ENCODE measurements around the gene CIB1. TPM values are rescaled to one million over a fixed set of nuclear protein-coding genes. Genes with fewer than 3 reads are reported as not detected.
A peak's percentile ranks its signal among the peaks of the same experiment; 100 is the strongest.
"Not testable (repeated sequence)": the region's sequence is repeated elsewhere in the genome, so short reads cannot be mapped to it uniquely, and the experiment has no call there.

CIB1 gene
- total RNA-seq, 1 donor, result 19.0 TPM

DNA sequence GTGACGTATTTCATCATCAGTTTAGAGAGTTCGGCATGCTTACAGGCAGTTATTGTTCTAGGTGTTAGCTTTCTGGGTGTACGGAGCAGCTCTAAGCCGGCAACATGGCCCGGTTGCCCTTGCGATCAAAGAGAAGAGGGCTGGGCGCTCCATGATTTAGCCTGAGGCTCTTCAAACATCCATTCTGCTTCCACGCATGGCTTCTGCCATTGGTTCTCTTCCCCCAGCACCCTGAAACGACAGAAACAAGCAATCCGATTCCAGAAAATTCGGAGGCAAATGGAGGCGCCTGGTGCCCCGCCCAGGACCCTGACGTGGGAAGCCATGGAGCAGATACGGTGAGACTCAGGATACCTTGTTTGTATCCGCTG is 32.3 kb upstream of the CIB1 start:
- peak overlapping the region; percentile 93 for H3K4me3 ChIP-seq (ENCODE audit: low read depth, low read length)
- DNase-seq (ENCODE audit: low read depth), result peak; percentile 37
- TF ChIP-seq, protein P1, sequence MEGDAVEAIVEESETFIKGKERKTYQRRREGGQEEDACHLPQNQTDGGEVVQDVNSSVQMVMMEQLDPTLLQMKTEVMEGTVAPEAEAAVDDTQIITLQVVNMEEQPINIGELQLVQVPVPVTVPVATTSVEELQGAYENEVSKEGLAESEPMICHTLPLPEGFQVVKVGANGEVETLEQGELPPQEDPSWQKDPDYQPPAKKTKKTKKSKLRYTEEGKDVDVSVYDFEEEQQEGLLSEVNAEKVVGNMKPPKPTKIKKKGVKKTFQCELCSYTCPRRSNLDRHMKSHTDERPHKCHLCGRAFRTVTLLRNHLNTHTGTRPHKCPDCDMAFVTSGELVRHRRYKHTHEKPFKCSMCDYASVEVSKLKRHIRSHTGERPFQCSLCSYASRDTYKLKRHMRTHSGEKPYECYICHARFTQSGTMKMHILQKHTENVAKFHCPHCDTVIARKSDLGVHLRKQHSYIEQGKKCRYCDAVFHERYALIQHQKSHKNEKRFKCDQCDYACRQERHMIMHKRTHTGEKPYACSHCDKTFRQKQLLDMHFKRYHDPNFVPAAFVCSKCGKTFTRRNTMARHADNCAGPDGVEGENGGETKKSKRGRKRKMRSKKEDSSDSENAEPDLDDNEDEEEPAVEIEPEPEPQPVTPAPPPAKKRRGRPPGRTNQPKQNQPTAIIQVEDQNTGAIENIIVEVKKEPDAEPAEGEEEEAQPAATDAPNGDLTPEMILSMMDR (IDR thresholded peaks at IDR 0.05; ENCODE audit: insufficient read depth, low read depth, low read length), result no peak

DNA sequence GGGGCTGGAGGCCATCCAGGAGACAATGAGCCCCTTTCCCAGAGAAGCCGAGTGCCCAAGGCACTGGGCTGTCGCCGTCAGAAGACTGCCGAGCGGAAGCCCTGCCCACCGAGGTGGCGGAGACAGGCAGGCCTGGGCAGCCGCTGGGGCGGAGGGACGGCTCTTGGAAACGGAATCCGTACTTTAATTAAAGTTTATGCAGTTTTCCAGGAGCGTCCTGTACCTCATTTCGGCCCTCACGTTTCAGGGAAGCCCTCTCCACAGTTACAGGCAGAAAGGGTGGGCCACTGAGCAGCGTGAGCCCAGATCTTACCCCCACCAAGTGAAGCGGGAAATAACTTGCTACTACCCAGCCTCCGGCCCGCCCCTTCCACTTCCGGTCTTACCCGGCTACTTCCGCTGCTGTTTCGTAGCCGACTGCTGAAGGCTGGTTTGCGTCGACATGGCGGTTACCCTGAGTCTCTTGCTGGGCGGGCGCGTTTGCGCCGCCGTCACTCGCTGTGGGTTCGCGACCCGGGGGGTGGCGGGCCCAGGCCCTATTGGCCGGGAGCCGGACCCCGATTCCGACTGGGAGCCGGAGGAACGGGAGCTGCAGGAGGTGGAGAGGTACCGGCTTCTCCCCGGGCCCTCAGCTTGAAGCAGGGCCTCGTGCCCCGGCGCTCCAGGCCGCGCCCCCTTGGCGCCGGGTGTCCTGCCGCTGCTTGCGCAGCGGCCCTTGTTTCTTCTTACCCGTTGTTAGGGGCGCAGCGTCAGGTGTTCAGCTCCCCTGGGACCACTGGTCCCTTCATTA is 31.7 kb upstream of the CIB1 start, which contains the start of gene NGRN:
Gene NGRN, plus strand, starts transcription at position 402 of the 790 bp plus-strand sequence. Its CDS starts 41 bp downstream, at position 443.
- DNase-seq (ENCODE audit: low read depth), result peak; percentile 91
- TF ChIP-seq, protein P1 (IDR thresholded peaks at IDR 0.05; ENCODE audit: insufficient read depth, low read depth, low read length), result no peak
- H3K4me3 ChIP-seq (ENCODE audit: low read depth, low read length), result peak within 1 kb of the TSS; percentile 93

DNA sequence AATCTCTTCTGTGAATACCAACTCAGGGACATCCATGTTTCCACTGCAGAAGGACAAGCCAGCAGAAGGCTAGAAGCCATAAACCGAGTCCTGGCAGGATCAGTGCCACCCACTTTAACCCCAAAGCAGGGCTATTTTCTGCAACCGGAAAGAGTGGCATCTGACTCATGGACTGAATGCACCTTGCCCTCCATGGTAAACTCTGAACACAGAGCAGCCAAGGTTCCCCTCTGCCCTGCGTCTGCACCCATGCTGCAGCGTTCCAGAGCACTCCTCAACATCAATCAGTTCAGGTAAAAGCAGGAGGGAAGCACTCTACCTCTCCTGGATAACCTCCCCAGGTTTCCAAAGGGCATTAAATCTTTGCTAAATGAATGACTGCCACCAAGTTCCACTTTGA is 30.9 kb upstream of the CIB1 start:
- H3K4me3 ChIP-seq (ENCODE audit: low read depth, low read length), result peak overlapping the region; percentile 93
- DNase-seq (ENCODE audit: low read depth), result no peak
- TF ChIP-seq, protein P1 (IDR thresholded peaks at IDR 0.05; ENCODE audit: insufficient read depth, low read depth, low read length), result no peak

DNA sequence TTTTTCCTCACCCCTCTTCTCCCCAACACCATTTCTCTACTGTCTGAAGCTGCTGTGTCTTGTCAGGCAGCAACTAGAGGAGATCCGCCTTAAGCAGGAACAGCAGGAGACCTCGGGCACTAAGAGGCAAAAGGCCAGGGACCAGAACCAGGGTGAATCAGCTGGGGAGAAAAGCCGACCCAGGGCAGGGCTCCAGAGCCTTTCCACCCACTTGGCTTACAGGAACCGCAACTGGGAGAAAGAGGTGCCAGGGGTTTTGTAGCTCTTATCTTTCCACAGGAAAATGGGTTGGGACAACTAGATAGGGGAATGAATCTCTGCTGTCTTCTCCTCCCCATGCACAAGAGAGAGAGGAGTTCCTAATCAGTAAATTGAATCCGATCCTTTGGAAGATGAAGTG is 28.7 kb upstream of the CIB1 start:
- TF ChIP-seq, protein P1 (IDR thresholded peaks at IDR 0.05; ENCODE audit: insufficient read depth, low read depth, low read length), result no peak
- DNase-seq (ENCODE audit: low read depth), result no peak
- no peak overlapping the region for H3K4me3 ChIP-seq (ENCODE audit: low read depth, low read length)

DNA sequence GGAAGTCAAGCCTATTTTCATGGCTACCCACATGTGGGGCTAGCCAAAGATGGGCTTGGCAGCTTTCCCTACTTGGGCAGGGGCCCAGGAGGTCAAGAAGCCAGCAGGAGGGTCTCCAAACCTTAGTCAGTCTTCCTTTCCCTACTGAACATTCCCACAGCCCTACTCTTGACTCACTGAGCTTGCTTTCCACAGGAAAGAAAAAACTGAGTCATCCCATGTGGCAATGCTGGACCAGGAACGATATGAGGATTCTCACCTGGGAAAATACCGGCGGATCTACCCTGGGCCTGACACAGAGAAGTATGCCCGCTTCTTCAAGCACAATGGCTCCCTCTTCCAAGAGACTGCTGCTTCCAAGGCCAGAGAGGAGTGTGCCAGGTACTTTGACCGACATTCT is 28.1 kb upstream of the CIB1 start:
- TF ChIP-seq, protein P1 (IDR thresholded peaks at IDR 0.05; ENCODE audit: insufficient read depth, low read depth, low read length), result no peak
- H3K4me3 ChIP-seq (ENCODE audit: low read depth, low read length), result no peak overlapping the region
- peak; percentile 16 for DNase-seq (ENCODE audit: low read depth)

DNA sequence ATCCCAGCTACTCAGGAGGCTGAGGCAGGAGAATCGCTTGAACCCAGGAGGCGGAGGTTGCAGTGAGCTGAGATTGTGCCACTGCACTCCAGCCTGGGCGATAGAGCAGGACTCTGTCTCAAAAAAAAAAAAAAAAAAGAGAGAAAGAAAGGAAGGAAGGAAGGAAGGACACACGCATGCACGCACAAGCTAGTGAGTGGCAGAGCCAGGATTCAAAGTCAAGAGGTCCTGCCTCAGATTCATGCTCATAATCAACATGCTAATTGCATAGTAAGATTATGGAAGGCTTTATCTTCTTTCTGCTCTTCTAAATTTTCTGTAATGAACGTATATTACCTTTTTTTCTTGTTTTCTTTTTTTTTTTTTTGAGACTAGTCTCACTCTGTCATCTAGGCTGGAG is 27.0 kb upstream of the CIB1 start:
- not testable (repeated sequence) for DNase-seq (ENCODE audit: low read depth); H3K4me3 ChIP-seq (ENCODE audit: low read depth, low read length)

DNA sequence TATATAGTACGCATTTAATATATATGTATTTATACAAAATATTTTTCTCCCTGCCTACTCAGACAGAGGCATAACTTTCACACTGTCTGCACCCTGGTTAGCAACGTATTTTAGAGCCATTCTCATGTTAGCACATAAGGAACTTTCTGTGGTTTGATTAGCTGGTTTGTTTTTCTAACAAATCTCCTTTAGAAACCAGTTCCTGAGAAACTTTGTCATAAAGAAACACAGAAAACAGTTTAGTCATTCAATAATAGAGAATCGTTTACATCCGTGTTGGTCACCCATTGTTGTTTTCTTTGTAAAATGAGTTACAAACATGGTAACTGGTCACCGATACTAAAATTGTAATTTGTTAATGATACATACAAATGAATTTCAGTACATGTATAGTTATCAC is 25.8 kb upstream of the CIB1 start:
- DNase-seq (ENCODE audit: low read depth), result no peak
- H3K4me3 ChIP-seq (ENCODE audit: low read depth, low read length), result no peak overlapping the region
- TF ChIP-seq, protein P1 (IDR thresholded peaks at IDR 0.05; ENCODE audit: insufficient read depth, low read depth, low read length), result no peak
